Kidney (tissue), 14 donors: ENCODE measurements around the gene THEM4. TPM values are rescaled to one million over a fixed set of nuclear protein-coding genes. Genes with fewer than 3 reads are reported as not detected.

ENCODE experiments used
- DNase-seq, 5 donors: peaks; one replicate each; pipeline ENCODE4 v3.0.0-alpha.2; 2013 to 2020
- FAIRE-seq: peaks from 2 replicates; lab custom pipeline; 2012; peaks lifted over from hg19 to GRCh38; lab: Jason Lieb, UNC
- H3K27ac ChIP-seq, 2 donors: one replicate each; pipeline ENCODE4 v1.7.0; 2013; ENCODE audit warnings: low read depth in 2 of 2, low read length in 2 of 2, inconsistent platforms in 1 of 2
- H3K27me3 ChIP-seq: one replicate; pipeline ENCODE4 v1.7.1; 2013; ENCODE audit warnings: low read length, inconsistent platforms; ENCODE audit not compliant: control insufficient read depth, insufficient read depth
- H3K36me3 ChIP-seq, 3 donors: one replicate each; pipeline versions ENCODE4 v1.7.0 to v1.7.1; 2013; ENCODE audit warnings: low read length in 3 of 3, control low read depth in 1 of 3, inconsistent platforms in 1 of 3; ENCODE audit not compliant: insufficient read depth in 3 of 3, control insufficient read depth in 2 of 3
- H3K4me1 ChIP-seq, 3 donors: one replicate each; pipeline versions ENCODE4 v1.7.0 to v1.7.1; 2013; ENCODE audit warnings: low read length in 3 of 3, inconsistent platforms in 1 of 3, low read depth in 1 of 3; ENCODE audit not compliant: control insufficient read depth in 2 of 3, insufficient read depth in 2 of 3
- H3K4me3 ChIP-seq, 3 donors: one replicate each; pipeline versions ENCODE4 v1.7.0 to v1.8.1; 2013; ENCODE audit warnings: low read length in 3 of 3, control low read depth in 1 of 3, inconsistent platforms in 1 of 3
- H3K9ac ChIP-seq, 3 donors: one replicate each; pipeline versions ENCODE4 v1.7.0 to v1.7.1; 2013; ENCODE audit warnings: low read length in 3 of 3, control low read depth in 1 of 3, inconsistent platforms in 1 of 3
- H3K9me3 ChIP-seq, 3 donors: one replicate each; pipeline versions ENCODE4 v1.7.0 to v1.7.1; 2013; ENCODE audit warnings: low read length in 3 of 3, control low read depth in 1 of 3, inconsistent platforms in 1 of 3; ENCODE audit not compliant: control insufficient read depth in 2 of 3, insufficient read depth in 1 of 3
- CTCF ChIP-seq: IDR thresholded peaks from 3 replicates; pipeline ENCODE4 v1.5.1; 2012; ENCODE audit warnings: mild to moderate bottlenecking, moderate library complexity, borderline replicate concordance; ENCODE audit not compliant: insufficient read depth; ENCODE audit errors: extremely low read depth
- intact Hi-C: fragments of 100-400 bp; cut with DNase I; formaldehyde crosslinking; loops from one replicate; pipeline ENCODE4 v1.11.1; 2022
- polyA plus RNA-seq: library from polyadenylated mRNA; stranded (reverse); fragments of 350-450 nt; fragmentation: Illumina TruSeq; extraction: RNeasy Lipid Tissue Mini Kit (QIAGEN cat#74804); gene quantifications from one replicate; pipeline ENCODE4 v1.2.3, GENCODE V29; 2014; ENCODE audit warnings: low read depth, low replicate concordance; ENCODE audit not compliant: insufficient read depth
- total RNA-seq: library from RNA; stranded (reverse); fragmentation: NEBNext Ultra II Directional; extraction: Animal tissue kit (Norgen Biotek cat#: 25700); gene quantifications from one replicate; pipeline ENCODE4 v1.2.1, GENCODE V29; 2021
- donor health status: control.
- donor health status: control.
- donor health status: control.
- donor health status: control.
- donor health status: control.
- donor health status: DM: yes; HTN: yes; CAD: no.
- donor health status: Normal renal cell carcinoma (clear cell type).

The THEM4 gene
- total and polyA plus RNA-seq, 2 donors from 2014 or later: 17.5 to 27.9 TPM

- Histone ChIP-seq H3K27me3 (no peaks in the 10 kb centered on the region), H3K36me3 (peaks cover 0 to 5% (median 0%) of the 10 kb centered on the region in 3 donors), H3K9ac (no peak overlapping the region), H3K4me1 (peaks cover 0 to 16% (median 11%) of the 10 kb centered on the region in 3 donors), H3K27ac (no peak overlapping the region), H3K9me3 (no peaks in the 10 kb centered on the region), H3K4me3 (no peak overlapping the region)
- intact Hi-C loops: no loop called here
- DNase-seq: no peak
- no peak for TF ChIP-seq CTCF
- no peak for FAIRE-seq
Measured at GRCh38 chr1:151825204-151825603, 84.1 kb downstream of the THEM4 start.

Other genes with a start within 250 kb of the THEM4 start
- not detected for gene CELF3, start 192.7 kb downstream of the THEM4 start, total RNA-seq
- gene CELF3, start 192.7 kb downstream of the THEM4 start, polyA plus RNA-seq: 0.39 TPM
- gene RIIAD1, start 188.0 kb downstream of the THEM4 start, total RNA-seq: not detected
- 4.0 TPM for gene RIIAD1, start 188.0 kb downstream of the THEM4 start, polyA plus RNA-seq
- 65.3 TPM for gene MRPL9, start 146.0 kb downstream of the THEM4 start, total RNA-seq
- gene MRPL9, start 146.0 kb downstream of the THEM4 start, polyA plus RNA-seq: 87.1 TPM
- 13.5 TPM for gene TDRKH, start 119.0 kb downstream of the THEM4 start, total RNA-seq
- 5.3 TPM for gene TDRKH, start 119.0 kb downstream of the THEM4 start, polyA plus RNA-seq
- gene LINGO4, start 104.1 kb downstream of the THEM4 start, total RNA-seq: 0.41 TPM
- gene LINGO4, start 104.1 kb downstream of the THEM4 start, polyA plus RNA-seq: 0.32 TPM
- 19.1 TPM for gene RORC, start 77.7 kb downstream of the THEM4 start, total RNA-seq
- 34.5 TPM for gene RORC, start 77.7 kb downstream of the THEM4 start, polyA plus RNA-seq
- gene C2CD4D, start 69.7 kb downstream of the THEM4 start, total RNA-seq: 0.57 TPM
- 0.43 TPM for gene C2CD4D, start 69.7 kb downstream of the THEM4 start, polyA plus RNA-seq
- not detected for gene THEM5, start 55.8 kb downstream of the THEM4 start, total RNA-seq
- gene THEM5, start 55.8 kb downstream of the THEM4 start, polyA plus RNA-seq: not detected
- 467 TPM for gene S100A10, start 84.3 kb upstream of the THEM4 start, total RNA-seq
- 500 TPM for gene S100A10, start 84.3 kb upstream of the THEM4 start, polyA plus RNA-seq
- 835 TPM for gene S100A11, start 127.5 kb upstream of the THEM4 start, total RNA-seq
- gene S100A11, start 127.5 kb upstream of the THEM4 start, polyA plus RNA-seq: 925 TPM
- not detected for gene TCHHL1, start 179.6 kb upstream of the THEM4 start, total RNA-seq
- gene TCHHL1, start 179.6 kb upstream of the THEM4 start, polyA plus RNA-seq: not detected
- 0.13 TPM for gene TCHH, start 205.9 kb upstream of the THEM4 start, total RNA-seq
- not detected for gene TCHH, start 205.9 kb upstream of the THEM4 start, polyA plus RNA-seq
- not detected for gene RPTN, start 249.7 kb upstream of the THEM4 start, total RNA-seq
- gene RPTN, start 249.7 kb upstream of the THEM4 start, polyA plus RNA-seq: not detected